ENCODE results near the gene NCAPG2.

GRCh38 chr7:158726277-158726807 lies 21.7 kb upstream of the NCAPG2 start:
- TF ChIP-seq CTCF (IDR thresholded peaks at IDR 0.05) (no peak), TCF12 (IDR thresholded peaks at IDR 0.05) (no peak), EZH2phosphoT487 (IDR thresholded peaks at IDR 0.05; ENCODE audit: borderline replicate concordance, low read depth) (no peak), ELF1 (IDR thresholded peaks at IDR 0.05) (no peak), IRF3 (IDR thresholded peaks at IDR 0.05; ENCODE audit: low read depth, low read length) (no peak), EP300 (IDR thresholded peaks at IDR 0.05; ENCODE audit: borderline replicate concordance in 1 of 2, low read depth in 1 of 2, low read length in 1 of 2) (no peak), MXI1 (IDR thresholded peaks at IDR 0.05; ENCODE audit: low read depth, low read length) (no peak), POLR2AphosphoS5 (IDR thresholded peaks at IDR 0.05; ENCODE audit: low read depth, low read length) (no peak), FOSL2 (IDR thresholded peaks at IDR 0.05; ENCODE audit: borderline replicate concordance, low read depth) (no peak), RAD21 (IDR thresholded peaks at IDR 0.05; ENCODE audit: low read length) (no peak), YY1 (IDR thresholded peaks at IDR 0.05; ENCODE audit: low read depth) (no peak), TAF1 (IDR thresholded peaks at IDR 0.05; ENCODE audit: borderline replicate concordance, low read depth, low read length) (no peak)
- TF ChIP-seq, protein P1, sequence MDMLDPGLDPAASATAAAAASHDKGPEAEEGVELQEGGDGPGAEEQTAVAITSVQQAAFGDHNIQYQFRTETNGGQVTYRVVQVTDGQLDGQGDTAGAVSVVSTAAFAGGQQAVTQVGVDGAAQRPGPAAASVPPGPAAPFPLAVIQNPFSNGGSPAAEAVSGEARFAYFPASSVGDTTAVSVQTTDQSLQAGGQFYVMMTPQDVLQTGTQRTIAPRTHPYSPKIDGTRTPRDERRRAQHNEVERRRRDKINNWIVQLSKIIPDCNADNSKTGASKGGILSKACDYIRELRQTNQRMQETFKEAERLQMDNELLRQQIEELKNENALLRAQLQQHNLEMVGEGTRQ (IDR thresholded peaks at IDR 0.05; ENCODE audit: borderline replicate concordance, low read depth, low read length) = no peak
- TF ChIP-seq, protein P2, sequence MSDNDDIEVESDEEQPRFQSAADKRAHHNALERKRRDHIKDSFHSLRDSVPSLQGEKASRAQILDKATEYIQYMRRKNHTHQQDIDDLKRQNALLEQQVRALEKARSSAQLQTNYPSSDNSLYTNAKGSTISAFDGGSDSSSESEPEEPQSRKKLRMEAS (IDR thresholded peaks at IDR 0.05; ENCODE audit: low read depth) = no peak

All from SK-N-SH (cell line).